ENCODE results near the gene CUX1. TPM values are rescaled to one million over a fixed set of nuclear protein-coding genes. Genes with fewer than 3 reads are reported as not detected.
A peak's percentile ranks its signal among the peaks of the same experiment; 100 is the strongest.

The CUX1 gene
- total and polyA plus RNA-seq, 10 of the 15 experiments (the other 5 are each of a cell fraction or from before 2014, with no cell fraction given), result 6.1 to 48.6 (median 25.9) TPM

DNA sequence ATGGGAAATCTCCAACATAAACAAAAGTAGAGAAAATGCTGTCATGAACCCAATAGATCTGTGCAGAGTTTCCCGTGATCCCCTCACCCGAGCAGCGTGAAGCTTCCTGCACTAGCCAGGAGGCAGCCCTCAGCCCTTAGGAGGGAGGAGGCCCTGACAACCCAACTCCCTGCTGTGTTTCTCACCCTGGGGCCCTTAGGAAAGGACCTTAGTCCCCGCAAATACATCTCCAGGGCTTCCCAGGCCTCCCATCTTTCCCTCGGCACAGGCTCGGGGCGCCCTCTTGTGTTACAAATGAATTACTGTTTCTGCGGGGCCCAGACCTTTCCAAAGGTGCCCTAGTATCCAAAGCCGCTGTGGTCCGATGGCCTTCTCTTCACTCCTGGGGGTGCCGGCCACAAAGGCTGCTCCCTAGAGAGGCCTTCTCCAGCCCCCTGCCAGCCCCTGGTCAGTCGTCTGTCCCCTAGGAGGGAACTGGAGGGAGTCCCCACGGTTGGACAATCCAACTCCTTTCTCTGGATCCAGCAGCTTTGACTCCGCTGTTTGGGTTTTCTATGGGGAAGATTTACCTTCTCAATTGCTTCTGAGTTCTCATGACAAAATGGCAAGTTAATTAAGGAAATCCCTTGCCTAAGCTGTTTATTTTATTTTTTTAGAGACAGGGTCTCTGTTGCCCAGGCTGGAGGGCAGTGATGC is 419.3 kb downstream of the CUX1 start:
- RAD21 ChIA-PET (ENCODE audit: unreplicated experiment), result interaction anchor here (0.8 to 1.8 kb wide), 8 partner anchors 15 to 694 kb away, joined by 3 to 7 read pairs (median 4); no protein-coding TSS in a partner anchor
- peaks cover 8% of the 10 kb centered on the region for H3K4me1 ChIP-seq (ENCODE audit: control insufficient read depth, insufficient read depth, low read length)
- 54% methylated on average over 13 of the region's 14 CpGs for WGBS (ENCODE audit: insufficient coverage, insufficient replicate concordance, low lambda C conversion rate, missing lambda C conversion rate)
- POLR2A ChIA-PET, result no interaction called here
- no peaks in the 10 kb centered on the region for H3K79me2 ChIP-seq (ENCODE audit: control insufficient read depth, insufficient read depth, low read length)
- H3K4me3 ChIP-seq, result no peak overlapping the region
- no peak overlapping the region for H3K4me2 ChIP-seq (ENCODE audit: control insufficient read depth, insufficient read depth)
- H4K20me1 ChIP-seq (ENCODE audit: control insufficient read depth, insufficient read depth), result no peaks in the 10 kb centered on the region
- FAIRE-seq (peak; percentile 61), ATAC-seq (peak; percentile 91), DNase-seq (ENCODE audit: low read depth, low spot score) (no peak)
- no peaks in the 10 kb centered on the region for H3K9me3 ChIP-seq (replicated peaks; ENCODE audit: control insufficient read depth, insufficient read depth, low read length)
- in situ Hi-C loops (cut with MboI) (loop anchor here (5.0 kb wide), 1 partner anchor 549 kb away; no protein-coding TSS in a partner anchor), intact Hi-C loops (cut with micrococcal nuclease; ENCODE audit: unreplicated experiment) (loop anchor here (1.0 to 10.0 kb wide), 5 partner anchors 302 to 693 kb away; no protein-coding TSS in a partner anchor)
- no peak overlapping the region for H2AFZ ChIP-seq (ENCODE audit: control insufficient read depth, low read depth, low read length)
- no peaks in the 10 kb centered on the region for H3K27me3 ChIP-seq (replicated peaks in 1 of 2; ENCODE audit: control insufficient read depth in 2 of 2, insufficient read depth in 2 of 2, low read length in 1 of 2)
- SMC1A ChIA-PET (ENCODE audit: uncharacterized antibody, unreplicated experiment), result interaction anchor here (0.6 to 2.0 kb wide), 12 partner anchors 17 to 873 kb away, joined by 3 to 9 read pairs (median 3); no protein-coding TSS in a partner anchor
- no peak overlapping the region for H3K9ac ChIP-seq (ENCODE audit: control insufficient read depth, insufficient read depth, low read length)
- TF ChIP-seq SMC3 (IDR thresholded peaks at IDR 0.05; ENCODE audit: borderline replicate concordance, low read length), result peak; percentile 90
- no peak for TF ChIP-seq POLR2A (IDR thresholded peaks at IDR 0.05; ENCODE audit: low read depth, low read length)
- 0 out of 4 replicates have a peak, but pooled peaks of 1 of the 2 experiments have one; percentile 19 for TF ChIP-seq BHLHE40 (IDR thresholded peaks at IDR 0.05; ENCODE audit: borderline replicate concordance in 1 of 2, low read depth in 2 of 2, low read length in 1 of 2)
- no peak for TF ChIP-seq SMAD5 (IDR thresholded peaks at IDR 0.05; ENCODE audit: low read depth)
- no peak for TF ChIP-seq HDAC2 (IDR thresholded peaks at IDR 0.05)
- TF ChIP-seq SRF (IDR thresholded peaks at IDR 0.05; ENCODE audit: low read depth in 2 of 2, low read length in 2 of 2), result no peak
- TF ChIP-seq RAD21 (IDR thresholded peaks at IDR 0.05; ENCODE audit: insufficient read depth, low read depth, low read length), result peak; percentile 98
- TF ChIP-seq MXI1 (IDR thresholded peaks at IDR 0.05; ENCODE audit: low read depth, low read length), result no peak
- 0 out of 2 replicates have a peak, but pooled peaks have one; percentile 25 for TF ChIP-seq SMARCA5 (IDR thresholded peaks at IDR 0.05)
- TF ChIP-seq POU2F2 (IDR thresholded peaks at IDR 0.05; ENCODE audit: borderline replicate concordance, low read depth, low read length), result 0 out of 3 replicates have a peak, but pooled peaks have one; percentile 30
- no peak for TF ChIP-seq JUNB (IDR thresholded peaks at IDR 0.05)
- no peak for TF ChIP-seq RELA (IDR thresholded peaks at IDR 0.05; ENCODE audit: borderline replicate concordance, partially characterized antibody)
- peak; percentile 70 to 91 (median 77) for TF ChIP-seq CTCF (IDR thresholded peaks at IDR 0.05 in 2 of 3, conservative IDR thresholded peaks at IDR 0.05 in 1 of 3; ENCODE audit: control insufficient read depth in 2 of 3, extremely low read depth in 1 of 3, insufficient read depth in 1 of 3, low read depth in 3 of 3, low read length in 3 of 3)
- CTCF ChIA-PET, result interaction anchor here (0.7 to 2.3 kb wide), 24 partner anchors 11 to 693 kb away, joined by 3 to 20 read pairs (median 5); partner anchors contain the start of gene CUX1
- H3K27ac ChIP-seq (ENCODE audit: control insufficient read depth, insufficient read depth), result no peak overlapping the region
- peaks cover 0 to 21% of the 10 kb centered on the region in 2 experiments; a peak in 3 of 4 replicates for H3K36me3 ChIP-seq (ENCODE audit: control insufficient read depth in 2 of 2, insufficient read depth in 2 of 2, low read length in 1 of 2)
- no TSS peak for BruUV-seq (replicated peaks)
